T-helper 17 cell (primary cell): ENCODE data around the gene MYBPHL. TPM values are rescaled to one million over a fixed set of nuclear protein-coding genes. Genes with fewer than 3 reads are reported as not detected.

ENCODE experiments used
- ATAC-seq: fragments of 150-1000 bp; cut with Tn5 transposase; 2 replicates; pipeline ENCODE4 v1.10.0; 2021; ENCODE audit warnings: mild to moderate bottlenecking, moderate library complexity
- DNase-seq, 3 donors: peaks; one replicate each; pipeline versions ENCODE4 v3.0.0 to v3.0.0-alpha.2; 2020 to 2021
- H3K9me3 ChIP-seq: one replicate; pipeline ENCODE4 v1.7.0; 2013; ENCODE audit warnings: low read length, mild to moderate bottlenecking; ENCODE audit not compliant: control insufficient read depth, poor library complexity, severe bottlenecking
- H3K27ac Mint-ChIP-seq: one replicate; pipeline ENCODE4 v1.8.0; 2022; ENCODE audit warnings: mild to moderate bottlenecking, moderate library complexity, mixed read lengths
- H3K27me3 Mint-ChIP-seq: one replicate; pipeline ENCODE4 v1.8.0; 2022; ENCODE audit warnings: mixed read lengths
- H3K36me3 Mint-ChIP-seq: one replicate; pipeline ENCODE4 v1.8.0; 2022; ENCODE audit warnings: low read depth, mixed read lengths
- H3K4me1 Mint-ChIP-seq: one replicate; pipeline ENCODE4 v1.8.0; 2022; ENCODE audit warnings: mild to moderate bottlenecking, mixed read lengths
- H3K4me3 Mint-ChIP-seq: one replicate; pipeline ENCODE4 v1.8.0; 2022; ENCODE audit warnings: mild to moderate bottlenecking, moderate library complexity, mixed read lengths
- total RNA-seq, 4 donors: library from RNA in 2 of 4; stranded (reverse) in 2 of 4; gene quantifications; one replicate each; pipeline ENCODE4 v1.2.3 and lab custom pipeline; 2022 to 2026

Gene MYBPHL, protein sequence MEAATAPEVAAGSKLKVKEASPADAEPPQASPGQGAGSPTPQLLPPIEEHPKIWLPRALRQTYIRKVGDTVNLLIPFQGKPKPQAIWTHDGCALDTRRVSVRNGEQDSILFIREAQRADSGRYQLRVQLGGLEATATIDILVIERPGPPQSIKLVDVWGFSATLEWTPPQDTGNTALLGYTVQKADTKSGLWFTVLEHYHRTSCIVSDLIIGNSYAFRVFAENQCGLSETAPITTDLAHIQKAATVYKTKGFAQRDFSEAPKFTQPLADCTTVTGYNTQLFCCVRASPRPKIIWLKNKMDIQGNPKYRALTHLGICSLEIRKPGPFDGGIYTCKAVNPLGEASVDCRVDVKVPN
- total RNA-seq = not detected
- 0 reads per million in 2 donors for total RNA-seq (lab: John Stamatoyannopoulos, UW)

DNA sequence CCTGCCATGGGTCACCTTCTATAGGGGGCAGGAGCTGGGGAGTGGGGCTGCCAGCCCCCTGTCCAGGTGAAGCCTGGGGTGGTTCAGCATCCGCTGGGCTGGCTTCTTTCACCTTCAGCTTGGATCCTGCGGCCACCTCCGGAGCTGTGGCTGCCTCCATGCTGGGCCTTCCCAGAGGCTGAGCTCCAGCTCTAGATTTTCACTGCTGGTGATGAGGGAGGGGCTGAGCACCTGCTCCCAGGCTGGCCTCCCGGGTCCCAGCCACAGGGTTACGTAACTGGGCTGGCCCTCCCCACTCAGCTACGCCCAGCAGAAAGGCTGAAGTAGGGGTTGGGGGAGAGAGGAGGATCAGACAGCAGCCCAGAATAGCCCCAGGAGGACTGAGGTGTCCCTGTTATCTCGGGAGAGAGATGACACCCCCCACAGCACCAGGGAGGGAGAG is at the start of gene MYBPHL:
Gene MYBPHL, minus strand, starts transcription at position 180 of the 442 bp plus-strand sequence. Its CDS starts 20 bp downstream, at position 160.
- peaks cover 56% of the 10 kb centered on the region for H3K27me3 Mint-ChIP-seq
- DNase-seq (no peak), ATAC-seq (no peak)
- H3K4me1 Mint-ChIP-seq = peaks cover 2% of the 10 kb centered on the region
- no peak within 1 kb of the TSS for H3K4me3 Mint-ChIP-seq
- H3K9me3 ChIP-seq = no peaks in the 10 kb centered on the region
- no peak within 1 kb of the TSS for H3K27ac Mint-ChIP-seq
- H3K36me3 Mint-ChIP-seq = no peaks in the 10 kb centered on the region

DNA sequence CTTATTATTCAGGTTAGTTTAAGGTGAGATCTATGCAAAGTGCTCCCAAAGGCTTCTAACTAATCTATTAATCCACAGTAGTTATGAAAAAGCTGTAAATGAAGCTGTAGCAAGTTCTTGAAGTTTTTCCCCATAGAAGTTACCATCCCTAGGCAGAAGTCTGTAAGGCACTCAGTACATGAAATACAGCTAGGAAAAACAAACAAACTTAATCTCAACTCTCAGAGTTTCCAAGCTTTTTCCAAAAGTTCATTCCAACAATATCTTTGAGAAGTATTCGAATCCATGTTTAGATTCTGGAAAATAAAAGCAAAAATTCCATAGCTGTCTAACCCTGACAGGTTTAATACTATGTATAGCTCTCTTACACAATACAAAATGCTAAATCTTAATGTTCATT is 49.7 kb upstream of the MYBPHL start:
- H3K4me3 Mint-ChIP-seq = no peak overlapping the region
- no peak for DNase-seq
- no peaks in the 10 kb centered on the region for H3K9me3 ChIP-seq
- peaks cover 4% of the 10 kb centered on the region for H3K4me1 Mint-ChIP-seq
- H3K36me3 Mint-ChIP-seq = peaks cover 2% of the 10 kb centered on the region
- peaks cover 26% of the 10 kb centered on the region for H3K27me3 Mint-ChIP-seq
- no peak overlapping the region for H3K27ac Mint-ChIP-seq
- ATAC-seq = no peak

DNA sequence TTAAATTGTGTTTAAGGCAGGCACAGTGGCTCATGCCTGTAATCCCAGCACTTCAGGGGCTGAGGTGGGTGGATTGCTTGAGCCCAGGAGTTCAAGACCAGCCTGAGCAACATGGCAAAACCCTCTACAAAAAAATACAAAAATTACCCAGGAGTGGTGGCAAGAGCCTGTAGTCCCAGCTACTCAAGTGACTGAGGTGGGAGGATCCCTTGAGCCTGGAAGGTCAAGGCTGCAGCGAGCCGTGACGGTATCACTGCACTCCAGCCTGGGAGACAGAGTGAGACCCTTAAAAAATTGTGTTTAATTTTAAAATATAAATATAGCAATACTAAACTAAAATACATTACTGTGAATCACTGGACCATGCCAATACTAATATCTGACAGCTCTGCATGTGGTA is 48.1 kb upstream of the MYBPHL start:
- Mint-ChIP-seq H3K4me3 (no peak overlapping the region), H3K4me1 (peaks cover 6% of the 10 kb centered on the region), H3K27me3 (peaks cover 25% of the 10 kb centered on the region), H3K36me3 (peaks cover 2% of the 10 kb centered on the region), H3K27ac (no peak overlapping the region)
- no peak for ATAC-seq
- no peak for DNase-seq
- H3K9me3 ChIP-seq = no peaks in the 10 kb centered on the region

DNA sequence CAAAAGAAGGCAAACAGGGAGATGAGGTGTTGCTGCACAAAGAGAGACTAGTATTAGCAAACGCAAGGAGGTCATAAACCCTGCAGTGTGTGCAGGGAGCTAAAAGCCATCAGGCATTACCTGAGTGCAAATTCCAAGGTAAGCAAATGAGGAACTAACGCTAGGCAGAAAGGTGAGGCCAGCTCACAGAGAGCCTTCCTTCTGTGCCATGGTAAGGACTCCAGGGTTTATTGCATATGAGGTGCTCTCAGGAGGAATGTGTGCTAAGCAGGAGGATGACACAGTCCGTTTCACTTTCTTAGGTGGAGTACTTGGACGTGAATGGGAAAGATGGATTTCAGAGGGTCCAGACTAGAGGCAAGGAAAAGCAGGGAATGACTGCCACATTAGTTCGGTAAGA is 44.6 kb upstream of the MYBPHL start:
- H3K36me3 Mint-ChIP-seq = peaks cover 2% of the 10 kb centered on the region
- peaks cover 25% of the 10 kb centered on the region for H3K27me3 Mint-ChIP-seq
- peaks cover 8% of the 10 kb centered on the region for H3K4me1 Mint-ChIP-seq
- H3K4me3 Mint-ChIP-seq = no peak overlapping the region
- DNase-seq (no peak), ATAC-seq (no peak)
- H3K9me3 ChIP-seq = no peaks in the 10 kb centered on the region
- H3K27ac Mint-ChIP-seq = no peak overlapping the region

DNA sequence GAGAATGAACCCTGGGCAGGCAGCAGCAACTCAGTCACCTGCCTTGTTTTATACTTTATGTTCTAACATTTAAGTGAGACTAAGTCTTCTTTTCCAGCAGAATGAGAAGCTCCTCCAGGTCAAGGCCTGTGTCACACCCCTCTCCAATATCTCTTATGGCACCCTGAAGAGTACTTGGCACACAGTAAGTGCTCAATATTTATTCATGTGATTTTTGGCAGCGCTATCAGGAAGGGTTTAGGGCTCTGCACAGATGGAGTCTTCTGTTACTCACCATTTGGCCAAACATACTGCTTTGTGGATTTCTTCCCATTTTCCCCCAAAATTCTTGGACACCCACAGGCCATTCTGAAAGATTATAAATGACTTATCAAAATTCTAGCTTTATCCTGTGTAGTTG is 43.8 kb upstream of the MYBPHL start:
- DNase-seq (no peak), ATAC-seq (no peak)
- H3K9me3 ChIP-seq = no peaks in the 10 kb centered on the region
- H3K27me3 Mint-ChIP-seq = peaks cover 28% of the 10 kb centered on the region
- peaks cover 8% of the 10 kb centered on the region for H3K4me1 Mint-ChIP-seq
- no peak overlapping the region for H3K27ac Mint-ChIP-seq
- no peak overlapping the region for H3K4me3 Mint-ChIP-seq
- peaks cover 2% of the 10 kb centered on the region for H3K36me3 Mint-ChIP-seq

DNA sequence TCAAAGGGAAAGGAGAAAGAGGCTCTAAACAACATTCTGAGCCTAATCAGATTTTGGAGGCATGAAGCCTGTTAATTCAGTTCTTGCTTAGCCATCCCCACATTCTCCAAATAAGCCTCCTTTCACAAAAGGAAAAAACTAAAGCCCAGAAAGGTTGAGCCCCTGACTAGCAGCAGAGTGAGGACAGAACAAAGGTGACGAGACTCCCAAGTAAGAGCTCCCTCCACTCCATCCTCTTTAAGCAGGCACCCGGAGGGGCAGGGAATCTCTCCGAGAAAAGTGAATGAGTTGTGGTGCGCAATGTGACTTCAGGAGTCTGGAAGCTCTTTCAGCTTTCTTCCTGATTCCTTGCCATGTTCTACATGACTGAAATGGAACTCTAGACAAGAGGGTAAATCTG is 43.4 kb upstream of the MYBPHL start:
- no peaks in the 10 kb centered on the region for H3K9me3 ChIP-seq
- Mint-ChIP-seq H3K27ac (no peak overlapping the region), H3K4me1 (peaks cover 8% of the 10 kb centered on the region), H3K27me3 (peaks cover 33% of the 10 kb centered on the region), H3K4me3 (no peak overlapping the region), H3K36me3 (peaks cover 2% of the 10 kb centered on the region)
- no peak for DNase-seq
- no peak for ATAC-seq

DNA sequence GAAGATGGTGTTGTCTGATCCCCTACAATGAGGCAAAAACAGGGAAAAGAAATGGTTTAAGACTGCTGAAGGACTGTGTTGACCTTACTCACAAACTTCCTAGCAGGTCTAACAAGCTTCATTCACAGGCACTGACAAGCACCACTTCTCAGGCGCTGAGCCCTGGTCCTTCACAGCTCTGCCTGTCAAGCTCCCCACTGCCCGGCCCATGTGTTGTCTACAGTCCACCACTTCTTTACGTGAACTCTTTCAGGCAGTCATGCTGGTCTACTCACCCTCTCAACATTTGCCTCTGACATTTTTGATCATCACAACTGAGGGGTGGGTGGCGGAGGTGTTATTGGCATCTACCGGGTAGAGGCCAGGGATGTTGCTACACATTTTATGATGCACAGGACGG is 40.7 kb upstream of the MYBPHL start:
- Mint-ChIP-seq H3K27me3 (peaks cover 39% of the 10 kb centered on the region), H3K36me3 (peaks cover 5% of the 10 kb centered on the region), H3K4me1 (peaks cover 4% of the 10 kb centered on the region), H3K4me3 (no peak overlapping the region), H3K27ac (no peak overlapping the region)
- DNase-seq (no peak), ATAC-seq (no peak)
- peaks cover 3% of the 10 kb centered on the region for H3K9me3 ChIP-seq

DNA sequence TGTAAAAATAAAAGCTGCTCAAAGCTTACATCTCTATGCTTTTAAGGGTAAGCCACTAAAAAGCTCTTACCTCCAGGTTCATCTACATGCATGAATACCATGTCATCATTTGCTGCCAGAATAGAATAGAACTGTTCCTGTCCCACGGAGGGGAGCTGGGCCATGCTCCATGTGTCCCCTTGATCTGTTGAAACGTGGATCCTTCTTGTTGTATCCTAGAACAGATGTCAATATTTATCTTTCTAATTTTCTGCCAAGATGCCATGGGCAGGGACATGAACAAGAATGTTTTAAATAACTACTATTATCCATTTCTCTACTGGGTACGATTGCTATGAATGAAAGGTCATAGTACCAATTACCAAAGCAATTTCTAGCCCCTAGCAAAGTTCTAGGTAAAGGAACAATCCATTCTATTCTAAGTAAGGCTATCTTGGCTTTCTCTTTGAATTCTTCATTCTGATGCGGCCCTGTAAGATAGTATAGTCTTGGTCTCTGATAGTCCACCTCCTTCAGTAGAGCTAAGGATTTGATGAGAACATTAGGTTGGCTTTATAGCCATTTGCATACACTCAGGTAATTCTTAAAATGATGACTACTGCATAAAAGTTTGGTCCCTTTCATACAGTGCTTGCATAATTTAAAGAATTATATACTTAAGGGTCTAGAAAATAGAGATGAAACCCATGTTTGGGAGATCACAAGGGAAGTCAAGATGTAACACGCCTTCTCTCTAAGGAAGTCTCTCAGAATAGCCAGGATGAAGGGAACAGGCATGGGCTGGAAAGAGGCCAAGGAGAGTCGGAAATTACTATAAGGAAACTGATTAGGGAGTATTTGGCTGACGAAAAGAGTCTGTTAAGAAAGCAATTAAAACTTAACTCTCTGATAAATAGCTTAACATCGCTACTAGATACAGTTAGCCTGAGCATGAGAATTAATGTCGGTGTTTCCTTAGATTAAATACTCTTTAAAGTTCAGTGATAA is 35.4 kb upstream of the MYBPHL start:
- Mint-ChIP-seq H3K4me1 (peaks cover under 1% of the 10 kb centered on the region), H3K4me3 (no peak overlapping the region), H3K27ac (no peak overlapping the region), H3K36me3 (peaks cover 5% of the 10 kb centered on the region), H3K27me3 (peaks cover 31% of the 10 kb centered on the region)
- H3K9me3 ChIP-seq = peaks cover 3% of the 10 kb centered on the region
- ATAC-seq = no peak
- no peak for DNase-seq

DNA sequence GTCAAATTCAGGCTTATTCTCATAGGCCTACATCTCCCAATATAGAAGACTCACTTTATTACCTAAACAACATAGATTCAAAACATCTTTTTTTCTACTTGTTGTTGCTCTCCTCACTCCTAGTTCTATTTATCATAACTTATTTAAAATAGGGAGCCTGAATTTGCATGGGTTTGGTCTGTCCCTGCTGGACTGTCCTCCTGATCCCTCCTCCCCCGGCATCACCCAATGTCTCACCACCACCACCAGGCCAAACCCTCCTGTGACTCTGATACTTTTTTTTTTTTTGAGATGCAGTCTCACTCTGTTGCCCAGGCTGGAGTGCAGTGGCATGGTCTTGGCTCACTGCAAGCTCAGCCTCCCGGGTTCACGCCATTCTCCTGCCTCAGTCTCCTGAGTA is 31.8 kb upstream of the MYBPHL start:
- Mint-ChIP-seq H3K4me1 (no peaks in the 10 kb centered on the region), H3K27ac (no peak overlapping the region), H3K4me3 (no peak overlapping the region), H3K36me3 (no peaks in the 10 kb centered on the region), H3K27me3 (peaks cover 11% of the 10 kb centered on the region)
- DNase-seq (no peak), ATAC-seq (no peak)
- peaks cover 3% of the 10 kb centered on the region for H3K9me3 ChIP-seq

DNA sequence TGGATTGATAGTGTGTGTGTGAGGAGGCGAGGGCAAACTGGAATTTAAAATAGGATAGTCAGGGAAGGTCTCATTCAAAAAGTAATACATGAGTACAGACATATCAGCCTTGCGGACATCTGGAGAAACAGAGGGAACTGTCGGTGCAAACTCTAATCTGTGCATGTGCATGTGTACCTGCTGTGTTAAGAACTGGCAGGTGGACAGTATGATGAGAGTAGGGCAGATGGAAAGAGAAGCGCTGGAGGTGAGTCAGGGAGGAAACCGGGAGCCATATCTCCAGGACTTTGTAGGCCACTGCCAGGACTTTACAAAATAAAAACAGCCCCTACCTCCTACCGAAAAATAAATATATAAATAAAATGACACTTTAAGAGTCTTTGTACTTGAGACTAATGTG is 31.3 kb upstream of the MYBPHL start:
- Mint-ChIP-seq H3K4me1 (no peaks in the 10 kb centered on the region), H3K36me3 (no peaks in the 10 kb centered on the region), H3K27ac (no peak overlapping the region), H3K4me3 (no peak overlapping the region), H3K27me3 (peaks cover 6% of the 10 kb centered on the region)
- no peak for DNase-seq
- H3K9me3 ChIP-seq = peaks cover under 1% of the 10 kb centered on the region
- no peak for ATAC-seq

DNA sequence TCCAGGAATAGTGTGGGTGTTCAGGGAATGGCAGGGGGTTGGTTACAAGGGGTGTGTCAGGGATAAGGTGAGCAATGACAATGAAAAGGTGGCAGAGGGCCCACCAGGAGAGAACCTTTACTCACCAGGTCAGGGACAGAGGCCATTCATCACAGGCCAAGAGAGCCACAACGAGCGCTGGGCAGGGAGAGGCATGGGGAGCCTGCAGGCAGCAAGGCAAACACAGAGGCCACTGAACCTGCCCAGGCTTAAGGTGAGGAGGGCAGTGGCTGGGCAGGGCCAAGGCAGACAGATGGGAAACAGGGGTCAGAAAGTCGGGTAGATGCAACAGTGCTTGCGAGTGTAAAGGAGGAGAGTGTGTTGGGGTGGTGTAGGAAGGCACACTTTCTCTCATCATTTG is 28.3 kb upstream of the MYBPHL start:
- peaks cover 2% of the 10 kb centered on the region for H3K9me3 ChIP-seq
- no peak for ATAC-seq
- no peak overlapping the region for H3K27ac Mint-ChIP-seq
- H3K4me3 Mint-ChIP-seq = no peak overlapping the region
- H3K36me3 Mint-ChIP-seq = peaks cover 3% of the 10 kb centered on the region
- H3K4me1 Mint-ChIP-seq = no peaks in the 10 kb centered on the region
- DNase-seq = no peak
- H3K27me3 Mint-ChIP-seq = peaks cover under 1% of the 10 kb centered on the region

DNA sequence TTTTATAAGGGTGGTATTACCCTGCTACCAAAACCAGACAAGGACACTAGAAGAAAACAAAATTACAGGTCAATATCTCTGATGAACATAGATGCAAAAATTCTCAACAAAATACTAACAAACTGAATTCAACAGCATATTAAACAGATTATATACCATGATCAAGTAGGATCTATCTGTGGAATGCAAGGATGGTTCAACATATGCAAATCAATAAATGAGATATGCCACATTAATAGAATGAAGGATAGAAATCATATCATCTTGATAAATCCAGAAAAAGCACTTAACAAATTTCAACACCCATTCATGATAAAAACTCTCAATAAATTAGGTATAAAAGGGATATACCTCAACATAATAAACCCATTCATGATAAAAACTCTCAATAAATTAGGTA is 24.3 kb upstream of the MYBPHL start:
- no peak overlapping the region for H3K27ac Mint-ChIP-seq
- DNase-seq = no peak
- H3K9me3 ChIP-seq = peaks cover 2% of the 10 kb centered on the region
- ATAC-seq = no peak
- peaks cover 11% of the 10 kb centered on the region for H3K27me3 Mint-ChIP-seq
- H3K36me3 Mint-ChIP-seq = peaks cover 3% of the 10 kb centered on the region
- no peak overlapping the region for H3K4me3 Mint-ChIP-seq
- H3K4me1 Mint-ChIP-seq = no peaks in the 10 kb centered on the region

DNA sequence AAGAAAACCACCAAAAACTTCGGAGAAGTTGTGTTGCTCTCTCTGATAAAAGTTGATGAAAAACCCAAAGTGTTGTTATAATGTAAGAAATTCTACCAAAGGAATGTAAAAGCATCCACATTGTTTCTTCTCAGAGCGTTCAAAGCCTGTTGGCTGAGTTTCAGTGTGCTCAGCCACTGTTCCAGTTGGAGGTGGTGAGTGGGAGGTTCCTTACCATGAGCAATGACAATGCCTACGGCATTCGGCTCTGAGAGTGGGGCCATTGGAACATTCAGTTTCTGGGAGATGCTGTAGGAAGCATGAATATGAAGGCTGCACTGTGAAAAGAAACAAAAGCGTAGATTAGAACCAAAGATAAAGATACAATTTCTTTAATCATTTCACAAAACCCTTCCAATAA is 20.5 kb upstream of the MYBPHL start:
- peaks cover 2% of the 10 kb centered on the region for H3K9me3 ChIP-seq
- Mint-ChIP-seq H3K27me3 (peaks cover 14% of the 10 kb centered on the region), H3K36me3 (peaks cover 3% of the 10 kb centered on the region), H3K27ac (no peak overlapping the region), H3K4me1 (no peaks in the 10 kb centered on the region), H3K4me3 (no peak overlapping the region)
- no peak for ATAC-seq
- no peak for DNase-seq
